HG02870 (cell line): ENCODE data around the gene VAMP4.

Experiments used
- ATAC-seq: cut with Tn5 transposase; IDR thresholded peaks from one replicate; pipeline ENCODE4 v1.9.1; 2021; ENCODE audit warnings: mild to moderate bottlenecking, moderate library complexity; ENCODE audit not compliant: unreplicated experiment

VAMP4 gene

GRCh38 chr1:171654201-171654941 is 87.5 kb downstream of the VAMP4 start:
- no peak for ATAC-seq

- no peak for ATAC-seq
These were observed 88.1 kb downstream of the VAMP4 start for GRCh38 chr1:171653796-171654195.

- no peak for ATAC-seq
These were observed 89.5 kb downstream of the VAMP4 start, which contains the start of gene MYOC for GRCh38 chr1:171652234-171652822. Gene MYOC (minus strand): TSS chr1:171652688. CDS start chr1:171652611, 77 bp downstream.
